Loucy (cell line): ENCODE measurements around the gene VWA7.

ENCODE experiments used
- H2AFZ ChIP-seq: fragments of 200-600 bp; sonication (generic); 2 replicates; pipeline ENCODE4 v1.6.0; 2016; ENCODE audit warnings: antibody characterized with exemption, mild to moderate bottlenecking, low read length, moderate library complexity
- H3F3A ChIP-seq: fragments of 200-600 bp; 2 replicates; pipeline ENCODE4 v1.6.0; 2016; ENCODE audit warnings: antibody characterized with exemption, low read depth, mild to moderate bottlenecking
- H3K27me3 ChIP-seq: fragments of 200-600 bp; sonication (generic); 2 replicates; pipeline ENCODE4 v1.6.1; 2014; ENCODE audit warnings: low read length, mild to moderate bottlenecking; ENCODE audit not compliant: insufficient read depth, poor library complexity, severe bottlenecking
- H3K36me3 ChIP-seq: fragments of 200-600 bp; sonication (generic); 2 replicates; pipeline ENCODE4 v1.6.1; 2016; ENCODE audit warnings: low read length; ENCODE audit not compliant: insufficient read depth
- H3K4me1 ChIP-seq: fragments of 200-600 bp; sonication (generic); 2 replicates; pipeline ENCODE4 v1.5.1; 2014; ENCODE audit warnings: low read length, mild to moderate bottlenecking; ENCODE audit not compliant: insufficient read depth, poor library complexity, severe bottlenecking
- H3K4me2 ChIP-seq: fragments of 200-600 bp; sonication (generic); 2 replicates; pipeline ENCODE4 v1.6.0; 2014; ENCODE audit warnings: antibody characterized with exemption, low read length, low read depth, mild to moderate bottlenecking; ENCODE audit not compliant: poor library complexity, severe bottlenecking
- H3K4me3 ChIP-seq: fragments of 200-600 bp; sonication (generic); 2 replicates; pipeline ENCODE4 v1.5.1; 2014; ENCODE audit warnings: low read length, mild to moderate bottlenecking, mixed read lengths; ENCODE audit not compliant: poor library complexity, severe bottlenecking
- H3K79me2 ChIP-seq: fragments of 200-600 bp; sonication (generic); 2 replicates; pipeline ENCODE4 v1.6.1; 2014; ENCODE audit warnings: low read length; ENCODE audit not compliant: insufficient read depth
- H3K9ac ChIP-seq: fragments of 200-600 bp; sonication (generic); 2 replicates; pipeline ENCODE4 v1.6.0; 2014; ENCODE audit warnings: mild to moderate bottlenecking, low read depth, low read length, moderate library complexity; ENCODE audit not compliant: poor library complexity, severe bottlenecking
- H3K9me2 ChIP-seq: fragments of 200-600 bp; sonication (generic); replicated peaks from 2 replicates; pipeline ENCODE4 v1.6.1; 2016; ENCODE audit warnings: low read depth, low read length, mixed read lengths
- H3K9me3 ChIP-seq: fragments of 200-600 bp; sonication (generic); 2 replicates; pipeline ENCODE4 v1.6.1; 2014; ENCODE audit warnings: mild to moderate bottlenecking, antibody characterized with exemption, low read length, low read depth; ENCODE audit not compliant: insufficient read depth
- H4K20me1 ChIP-seq: fragments of 200-600 bp; sonication (generic); 2 replicates; pipeline ENCODE4 v1.6.0; 2014; ENCODE audit warnings: antibody characterized with exemption, low read length, mild to moderate bottlenecking; ENCODE audit not compliant: insufficient read depth, poor library complexity, severe bottlenecking
- EZH2phosphoT487 ChIP-seq: fragments of 200-600 bp; IDR thresholded peaks from 2 replicates; pipeline ENCODE4 v1.6.1; 2018; ENCODE audit warnings: antibody characterized with exemption, mild to moderate bottlenecking, moderate library complexity, borderline replicate concordance
- TF ChIP-seq, protein P1 (sequence below): fragments of 200-600 bp; sonication (generic); conservative IDR thresholded peaks from 2 replicates; pipeline ENCODE4 v1.5.1; 2014; ENCODE audit warnings: mild to moderate bottlenecking, antibody characterized with exemption, low read length

Gene VWA7

DNA sequence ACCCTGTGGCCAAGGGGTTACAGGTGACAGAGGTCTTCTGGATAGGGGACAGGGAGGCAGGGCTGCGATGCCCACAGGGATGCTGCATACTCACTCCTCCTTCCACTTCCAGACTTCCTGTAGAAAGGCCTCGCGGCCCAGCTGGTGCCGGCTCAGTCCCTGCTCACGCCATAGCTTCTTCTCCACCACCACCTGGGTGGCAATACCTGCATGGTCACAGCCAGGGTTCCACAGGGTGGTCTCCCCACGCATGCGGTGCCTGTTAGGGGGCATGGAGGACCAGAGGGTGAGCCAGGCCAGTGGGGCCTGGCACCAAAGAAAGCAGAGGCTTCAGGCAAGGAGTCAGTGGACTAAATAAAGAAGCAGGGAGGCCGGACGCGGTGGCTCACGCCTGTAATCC, 8.3 kb upstream of the VWA7 start:
- peaks cover 46% of the 10 kb centered on the region for H3K36me3 ChIP-seq
- H2AFZ ChIP-seq: no peak overlapping the region
- H3K79me2 ChIP-seq: no peaks in the 10 kb centered on the region; the same call in 1 of the 2 replicates
- H3K4me3 ChIP-seq: no peak overlapping the region
- H3F3A ChIP-seq: no peaks in the 10 kb centered on the region
- no peak overlapping the region for H3K9ac ChIP-seq
- H4K20me1 ChIP-seq: no peaks in the 10 kb centered on the region
- H3K4me1 ChIP-seq: no peaks in the 10 kb centered on the region
- no peak overlapping the region for H3K4me2 ChIP-seq
- no peak for TF ChIP-seq EZH2phosphoT487
- TF ChIP-seq, protein P1, sequence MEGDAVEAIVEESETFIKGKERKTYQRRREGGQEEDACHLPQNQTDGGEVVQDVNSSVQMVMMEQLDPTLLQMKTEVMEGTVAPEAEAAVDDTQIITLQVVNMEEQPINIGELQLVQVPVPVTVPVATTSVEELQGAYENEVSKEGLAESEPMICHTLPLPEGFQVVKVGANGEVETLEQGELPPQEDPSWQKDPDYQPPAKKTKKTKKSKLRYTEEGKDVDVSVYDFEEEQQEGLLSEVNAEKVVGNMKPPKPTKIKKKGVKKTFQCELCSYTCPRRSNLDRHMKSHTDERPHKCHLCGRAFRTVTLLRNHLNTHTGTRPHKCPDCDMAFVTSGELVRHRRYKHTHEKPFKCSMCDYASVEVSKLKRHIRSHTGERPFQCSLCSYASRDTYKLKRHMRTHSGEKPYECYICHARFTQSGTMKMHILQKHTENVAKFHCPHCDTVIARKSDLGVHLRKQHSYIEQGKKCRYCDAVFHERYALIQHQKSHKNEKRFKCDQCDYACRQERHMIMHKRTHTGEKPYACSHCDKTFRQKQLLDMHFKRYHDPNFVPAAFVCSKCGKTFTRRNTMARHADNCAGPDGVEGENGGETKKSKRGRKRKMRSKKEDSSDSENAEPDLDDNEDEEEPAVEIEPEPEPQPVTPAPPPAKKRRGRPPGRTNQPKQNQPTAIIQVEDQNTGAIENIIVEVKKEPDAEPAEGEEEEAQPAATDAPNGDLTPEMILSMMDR: no peak
- no peaks in the 10 kb centered on the region for H3K9me3 ChIP-seq
- no peaks in the 10 kb centered on the region for H3K27me3 ChIP-seq
- H3K9me2 ChIP-seq: no peaks in the 10 kb centered on the region

DNA sequence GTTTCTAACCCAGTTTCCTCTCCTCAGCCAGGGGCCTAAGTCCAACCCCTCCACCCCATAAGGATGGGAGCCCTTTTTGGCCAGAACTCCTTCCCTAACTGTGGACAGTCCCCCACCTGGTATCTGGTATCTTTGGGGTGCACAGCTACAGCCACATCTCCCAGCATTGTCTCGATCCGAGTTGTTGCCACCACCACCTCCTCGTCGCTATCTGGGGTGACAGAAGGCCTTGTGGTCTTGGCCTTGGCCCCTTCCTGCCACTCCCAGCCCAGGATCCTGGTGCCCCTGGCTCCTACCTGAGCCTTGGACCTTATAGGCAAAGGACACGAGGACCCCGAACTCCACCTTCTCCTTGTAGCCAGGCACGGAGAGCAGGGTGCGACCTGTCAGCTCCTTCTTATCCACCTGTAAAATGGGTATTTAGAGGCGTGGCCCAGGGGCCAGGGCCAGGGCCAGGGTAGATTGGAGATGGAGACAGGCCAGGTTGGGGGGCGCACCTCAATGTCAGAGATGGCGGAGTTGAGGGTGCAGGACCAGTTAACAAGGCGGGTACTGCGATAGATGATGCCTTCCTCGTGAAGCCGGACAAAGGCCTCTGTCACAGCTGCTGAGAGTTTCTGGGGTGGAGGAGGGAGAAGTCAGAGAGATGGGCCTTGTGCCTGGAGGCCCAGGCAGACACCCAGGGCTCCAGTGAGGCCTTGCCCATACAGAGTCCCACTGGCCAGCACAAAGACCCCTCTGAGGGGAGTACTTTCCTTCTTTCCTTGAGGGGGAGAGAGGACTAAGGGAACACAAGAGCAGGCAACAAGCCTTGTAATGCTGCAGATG, 7.2 kb upstream of the VWA7 start:
- Histone ChIP-seq H3K27me3 (no peaks in the 10 kb centered on the region), H3K9ac (no peak overlapping the region), H3K4me3 (no peak overlapping the region), H3K79me2 (no peaks in the 10 kb centered on the region; the same call in 1 of the 2 replicates), H4K20me1 (no peaks in the 10 kb centered on the region), H3K9me2 (no peaks in the 10 kb centered on the region), H3K9me3 (no peaks in the 10 kb centered on the region), H3K4me1 (no peaks in the 10 kb centered on the region), H3K4me2 (no peak overlapping the region), H3K36me3 (peaks cover 54% of the 10 kb centered on the region; the same call in 1 of the 2 replicates), H3F3A (no peaks in the 10 kb centered on the region), H2AFZ (no peak overlapping the region)
- TF ChIP-seq, protein P1: no peak
- TF ChIP-seq EZH2phosphoT487: no peak

DNA sequence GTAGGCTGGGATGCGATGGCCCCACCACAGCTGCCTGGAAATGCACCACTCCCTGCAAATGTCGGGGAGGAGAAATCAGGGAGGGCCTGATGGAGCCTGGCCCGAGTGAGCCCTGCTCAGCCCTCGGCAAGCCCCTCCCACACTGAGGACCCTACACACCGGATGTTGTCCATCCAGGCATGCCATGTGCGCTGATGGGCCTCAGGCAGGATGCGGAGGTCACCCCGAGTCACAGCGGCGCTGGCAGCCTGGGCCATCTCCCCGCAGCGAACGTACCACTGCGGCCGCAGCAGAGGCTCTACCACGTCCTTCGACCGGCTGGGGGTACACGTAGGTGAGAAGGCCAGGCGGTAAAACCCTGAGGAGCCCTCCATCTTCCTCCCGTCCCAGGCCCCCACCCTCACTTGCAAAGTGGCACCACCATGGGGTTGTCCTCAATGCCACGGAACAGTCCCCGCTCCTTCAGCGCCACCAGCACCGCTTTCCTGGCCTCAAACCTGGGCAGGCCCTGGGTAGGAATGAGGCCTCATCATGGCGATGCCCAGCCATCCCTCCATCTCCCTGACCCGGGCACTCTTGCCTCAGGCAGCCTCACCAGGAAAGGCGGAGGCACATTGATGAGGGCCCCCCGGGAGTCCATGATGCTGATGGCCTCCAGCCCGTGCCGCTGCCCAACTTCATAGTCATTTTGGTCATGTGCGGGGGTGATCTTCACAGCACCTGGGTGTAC, 5.2 kb upstream of the VWA7 start:
- TF ChIP-seq, protein P1: no peak
- TF ChIP-seq EZH2phosphoT487: no peak
- no peaks in the 10 kb centered on the region for H3K9me3 ChIP-seq
- H3K79me2 ChIP-seq: no peaks in the 10 kb centered on the region
- H3K4me3 ChIP-seq: no peak overlapping the region
- H3K9ac ChIP-seq: no peak overlapping the region
- H2AFZ ChIP-seq: no peak overlapping the region
- H3K4me2 ChIP-seq: no peak overlapping the region
- peaks cover 2% of the 10 kb centered on the region for H3K4me1 ChIP-seq
- no peaks in the 10 kb centered on the region for H3K27me3 ChIP-seq
- H3K9me2 ChIP-seq: no peaks in the 10 kb centered on the region
- H4K20me1 ChIP-seq: no peaks in the 10 kb centered on the region
- no peaks in the 10 kb centered on the region for H3F3A ChIP-seq
- H3K36me3 ChIP-seq: peaks cover 55% of the 10 kb centered on the region; the same call in 1 of the 2 replicates
